ENCODE data around the gene RHBDF1. TPM values are rescaled to one million over a fixed set of nuclear protein-coding genes. Genes with fewer than 3 reads are reported as not detected.

Gene RHBDF1
- total and polyA plus RNA-seq, 2 of the 13 experiments (the other 11 are each of a cell fraction or from before 2014, with no cell fraction given), result 5.4 to 26.9 TPM

DNA sequence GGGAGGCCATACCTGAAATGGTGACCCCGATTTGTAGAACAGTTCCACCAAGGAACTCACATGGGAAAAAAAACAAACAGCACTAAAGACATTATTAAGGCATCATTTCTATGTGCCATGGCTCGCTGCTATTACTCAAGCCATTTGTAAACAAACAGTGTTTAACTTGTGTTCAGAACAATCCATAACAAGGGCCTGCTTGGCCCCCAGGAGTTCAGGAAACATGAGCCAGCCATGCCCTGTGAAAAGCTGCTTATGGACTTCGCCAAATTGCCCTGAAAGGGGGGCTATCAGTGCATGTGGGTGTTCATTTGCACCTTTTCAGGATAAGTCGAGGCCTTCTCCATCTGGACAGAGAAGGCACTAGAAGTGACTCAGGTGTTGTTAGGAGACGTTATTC lies 27.0 kb downstream of the RHBDF1 start (continued):
- TF ChIP-seq, protein P1, sequence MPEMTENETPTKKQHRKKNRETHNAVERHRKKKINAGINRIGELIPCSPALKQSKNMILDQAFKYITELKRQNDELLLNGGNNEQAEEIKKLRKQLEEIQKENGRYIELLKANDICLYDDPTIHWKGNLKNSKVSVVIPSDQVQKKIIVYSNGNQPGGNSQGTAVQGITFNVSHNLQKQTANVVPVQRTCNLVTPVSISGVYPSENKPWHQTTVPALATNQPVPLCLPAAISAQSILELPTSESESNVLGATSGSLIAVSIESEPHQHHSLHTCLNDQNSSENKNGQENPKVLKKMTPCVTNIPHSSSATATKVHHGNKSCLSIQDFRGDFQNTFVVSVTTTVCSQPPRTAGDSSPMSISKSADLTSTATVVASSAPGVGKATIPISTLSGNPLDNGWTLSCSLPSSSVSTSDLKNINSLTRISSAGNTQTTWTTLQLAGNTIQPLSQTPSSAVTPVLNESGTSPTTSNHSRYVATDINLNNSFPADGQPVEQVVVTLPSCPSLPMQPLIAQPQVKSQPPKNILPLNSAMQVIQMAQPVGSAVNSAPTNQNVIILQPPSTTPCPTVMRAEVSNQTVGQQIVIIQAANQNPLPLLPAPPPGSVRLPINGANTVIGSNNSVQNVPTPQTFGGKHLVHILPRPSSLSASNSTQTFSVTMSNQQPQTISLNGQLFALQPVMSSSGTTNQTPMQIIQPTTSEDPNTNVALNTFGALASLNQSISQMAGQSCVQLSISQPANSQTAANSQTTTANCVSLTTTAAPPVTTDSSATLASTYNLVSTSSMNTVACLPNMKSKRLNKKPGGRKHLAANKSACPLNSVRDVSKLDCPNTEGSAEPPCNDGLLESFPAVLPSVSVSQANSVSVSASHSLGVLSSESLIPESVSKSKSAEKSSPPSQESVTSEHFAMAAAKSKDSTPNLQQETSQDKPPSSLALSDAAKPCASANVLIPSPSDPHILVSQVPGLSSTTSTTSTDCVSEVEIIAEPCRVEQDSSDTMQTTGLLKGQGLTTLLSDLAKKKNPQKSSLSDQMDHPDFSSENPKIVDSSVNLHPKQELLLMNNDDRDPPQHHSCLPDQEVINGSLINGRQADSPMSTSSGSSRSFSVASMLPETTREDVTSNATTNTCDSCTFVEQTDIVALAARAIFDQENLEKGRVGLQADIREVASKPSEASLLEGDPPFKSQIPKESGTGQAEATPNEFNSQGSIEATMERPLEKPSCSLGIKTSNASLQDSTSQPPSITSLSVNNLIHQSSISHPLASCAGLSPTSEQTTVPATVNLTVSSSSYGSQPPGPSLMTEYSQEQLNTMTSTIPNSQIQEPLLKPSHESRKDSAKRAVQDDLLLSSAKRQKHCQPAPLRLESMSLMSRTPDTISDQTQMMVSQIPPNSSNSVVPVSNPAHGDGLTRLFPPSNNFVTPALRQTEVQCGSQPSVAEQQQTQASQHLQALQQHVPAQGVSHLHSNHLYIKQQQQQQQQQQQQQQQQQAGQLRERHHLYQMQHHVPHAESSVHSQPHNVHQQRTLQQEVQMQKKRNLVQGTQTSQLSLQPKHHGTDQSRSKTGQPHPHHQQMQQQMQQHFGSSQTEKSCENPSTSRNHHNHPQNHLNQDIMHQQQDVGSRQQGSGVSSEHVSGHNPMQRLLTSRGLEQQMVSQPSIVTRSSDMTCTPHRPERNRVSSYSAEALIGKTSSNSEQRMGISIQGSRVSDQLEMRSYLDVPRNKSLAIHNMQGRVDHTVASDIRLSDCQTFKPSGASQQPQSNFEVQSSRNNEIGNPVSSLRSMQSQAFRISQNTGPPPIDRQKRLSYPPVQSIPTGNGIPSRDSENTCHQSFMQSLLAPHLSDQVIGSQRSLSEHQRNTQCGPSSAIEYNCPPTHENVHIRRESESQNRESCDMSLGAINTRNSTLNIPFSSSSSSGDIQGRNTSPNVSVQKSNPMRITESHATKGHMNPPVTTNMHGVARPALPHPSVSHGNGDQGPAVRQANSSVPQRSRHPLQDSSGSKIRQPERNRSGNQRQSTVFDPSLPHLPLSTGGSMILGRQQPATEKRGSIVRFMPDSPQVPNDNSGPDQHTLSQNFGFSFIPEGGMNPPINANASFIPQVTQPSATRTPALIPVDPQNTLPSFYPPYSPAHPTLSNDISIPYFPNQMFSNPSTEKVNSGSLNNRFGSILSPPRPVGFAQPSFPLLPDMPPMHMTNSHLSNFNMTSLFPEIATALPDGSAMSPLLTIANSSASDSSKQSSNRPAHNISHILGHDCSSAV (CRISPR knock-in tag; IDR thresholded peaks at IDR 0.05; ENCODE audit: borderline replicate concordance), result no peak
- TF ChIP-seq FOXP1 (IDR thresholded peaks at IDR 0.05) (no peak), FOXP1 (CRISPR knock-in tag; IDR thresholded peaks at IDR 0.05) (peak; percentile 83), SOX13 (IDR thresholded peaks at IDR 0.05) (no peak), SOX13 (CRISPR knock-in tag; conservative IDR thresholded peaks at IDR 0.05 in 1 of 2, IDR thresholded peaks at IDR 0.05 in 1 of 2) (peak in 1 of 2 experiments; percentile 86; a peak in 2 of 4 replicates), MEF2D (CRISPR knock-in tag; IDR thresholded peaks at IDR 0.05) (0 out of 2 replicates have a peak, but pooled peaks have one; percentile 27), ATM (IDR thresholded peaks at IDR 0.05; ENCODE audit: borderline replicate concordance) (no peak), GATAD1 (CRISPR knock-in tag; IDR thresholded peaks at IDR 0.05) (peak; percentile 32; the same call in 1 of the 2 replicates), GABPB1 (CRISPR knock-in tag; IDR thresholded peaks at IDR 0.05) (0 out of 2 replicates have a peak, but pooled peaks have one; percentile 19), ZNF792 (CRISPR knock-in tag; IDR thresholded peaks at IDR 0.05) (no peak), HDAC1 (CRISPR knock-in tag; IDR thresholded peaks at IDR 0.05) (peak; percentile 35; the same call in 1 of the 2 replicates), RBM39 (IDR thresholded peaks at IDR 0.05; ENCODE audit: low read depth, low read length, poor library complexity, severe bottlenecking) (no peak), MAFK (conservative IDR thresholded peaks at IDR 0.05 in 1 of 2, IDR thresholded peaks at IDR 0.05 in 1 of 2; ENCODE audit: low read length in 2 of 2) (no peak), TEAD3 (CRISPR knock-in tag; optimal IDR thresholded peaks at IDR 0.05; ENCODE audit: borderline replicate concordance) (peak; percentile 63), ZNF670 (CRISPR knock-in tag; IDR thresholded peaks at IDR 0.05; ENCODE audit: borderline replicate concordance) (0 out of 2 replicates have a peak, but pooled peaks have one; percentile 61), FOXA3 (CRISPR knock-in tag; IDR thresholded peaks at IDR 0.05) (peak; percentile 90), KLF16 (CRISPR knock-in tag; IDR thresholded peaks at IDR 0.05) (peak in 1 of 2 experiments; percentile 50; a peak in 1 of 4 replicates), SNRNP70 (IDR thresholded peaks at IDR 0.05; ENCODE audit: low read depth, low read length) (no peak), THAP11 (CRISPR knock-in tag; IDR thresholded peaks at IDR 0.05) (peak; percentile 55; the same call in 1 of the 2 replicates), RXRB (CRISPR knock-in tag; IDR thresholded peaks at IDR 0.05; ENCODE audit: borderline replicate concordance) (peak; percentile 43; the same call in 1 of the 2 replicates), MXI1 (IDR thresholded peaks at IDR 0.05; ENCODE audit: borderline replicate concordance, low read depth, low read length) (peak; percentile 41; the same call in 1 of the 3 replicates), ZMYM4 (CRISPR knock-in tag; IDR thresholded peaks at IDR 0.05) (peak; percentile 35; the same call in 1 of the 2 replicates), ZNF143 (CRISPR knock-in tag; IDR thresholded peaks at IDR 0.05) (no peak)
- TF ChIP-seq, protein P2, sequence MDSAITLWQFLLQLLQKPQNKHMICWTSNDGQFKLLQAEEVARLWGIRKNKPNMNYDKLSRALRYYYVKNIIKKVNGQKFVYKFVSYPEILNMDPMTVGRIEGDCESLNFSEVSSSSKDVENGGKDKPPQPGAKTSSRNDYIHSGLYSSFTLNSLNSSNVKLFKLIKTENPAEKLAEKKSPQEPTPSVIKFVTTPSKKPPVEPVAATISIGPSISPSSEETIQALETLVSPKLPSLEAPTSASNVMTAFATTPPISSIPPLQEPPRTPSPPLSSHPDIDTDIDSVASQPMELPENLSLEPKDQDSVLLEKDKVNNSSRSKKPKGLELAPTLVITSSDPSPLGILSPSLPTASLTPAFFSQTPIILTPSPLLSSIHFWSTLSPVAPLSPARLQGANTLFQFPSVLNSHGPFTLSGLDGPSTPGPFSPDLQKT (CRISPR knock-in tag; IDR thresholded peaks at IDR 0.05; ENCODE audit: borderline replicate concordance), result no peak

Measured in HepG2 (cell line).